DOHH2 (cell line): ENCODE data around the gene LLGL1.
"Not testable (repeated sequence)": the region's sequence is repeated elsewhere in the genome, so short reads cannot be mapped to it uniquely, and the experiment has no call there.

Experiments
- EZH2phosphoT487 ChIP-seq: fragments of 200-600 bp; sonication (generic); IDR thresholded peaks from 2 replicates; pipeline ENCODE4 v1.6.1; 2017; ENCODE audit warnings: borderline replicate concordance, mild to moderate bottlenecking, antibody characterized with exemption, low read length, moderate library complexity, mixed read lengths
- TF ChIP-seq, protein P1 (sequence below): fragments of 200-600 bp; sonication (generic); IDR thresholded peaks from one replicate; pipeline ENCODE4 v1.5.1; 2014; ENCODE audit warnings: antibody characterized with exemption, mild to moderate bottlenecking, low read depth, low read length; ENCODE audit not compliant: poor library complexity, severe bottlenecking

DNA sequence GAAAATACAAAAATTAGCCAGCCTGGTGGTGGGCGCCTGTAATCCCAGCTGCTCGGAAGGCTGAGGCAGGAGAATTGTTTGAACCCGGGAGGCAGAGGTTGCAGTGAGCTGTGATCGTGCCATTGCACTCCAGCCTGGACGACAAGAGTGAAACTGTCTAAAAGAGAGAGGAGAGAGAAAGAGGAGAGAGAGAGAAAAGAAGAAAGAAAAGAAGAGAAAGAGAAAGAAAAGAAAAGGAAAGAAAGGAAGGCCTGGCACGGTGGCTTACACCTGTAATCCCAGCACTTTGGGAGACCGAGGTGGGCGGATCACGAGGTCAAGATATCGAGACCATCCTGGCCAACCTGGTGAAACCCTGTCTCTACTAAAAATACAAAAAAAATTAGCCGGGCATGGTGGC, 8.5 kb upstream of the LLGL1 start:
- TF ChIP-seq, protein P1, sequence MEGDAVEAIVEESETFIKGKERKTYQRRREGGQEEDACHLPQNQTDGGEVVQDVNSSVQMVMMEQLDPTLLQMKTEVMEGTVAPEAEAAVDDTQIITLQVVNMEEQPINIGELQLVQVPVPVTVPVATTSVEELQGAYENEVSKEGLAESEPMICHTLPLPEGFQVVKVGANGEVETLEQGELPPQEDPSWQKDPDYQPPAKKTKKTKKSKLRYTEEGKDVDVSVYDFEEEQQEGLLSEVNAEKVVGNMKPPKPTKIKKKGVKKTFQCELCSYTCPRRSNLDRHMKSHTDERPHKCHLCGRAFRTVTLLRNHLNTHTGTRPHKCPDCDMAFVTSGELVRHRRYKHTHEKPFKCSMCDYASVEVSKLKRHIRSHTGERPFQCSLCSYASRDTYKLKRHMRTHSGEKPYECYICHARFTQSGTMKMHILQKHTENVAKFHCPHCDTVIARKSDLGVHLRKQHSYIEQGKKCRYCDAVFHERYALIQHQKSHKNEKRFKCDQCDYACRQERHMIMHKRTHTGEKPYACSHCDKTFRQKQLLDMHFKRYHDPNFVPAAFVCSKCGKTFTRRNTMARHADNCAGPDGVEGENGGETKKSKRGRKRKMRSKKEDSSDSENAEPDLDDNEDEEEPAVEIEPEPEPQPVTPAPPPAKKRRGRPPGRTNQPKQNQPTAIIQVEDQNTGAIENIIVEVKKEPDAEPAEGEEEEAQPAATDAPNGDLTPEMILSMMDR = not testable (repeated sequence)
- TF ChIP-seq EZH2phosphoT487 = not testable (repeated sequence)
